Measurements from ENCODE around the gene SLMAP.

SLMAP gene

DNA sequence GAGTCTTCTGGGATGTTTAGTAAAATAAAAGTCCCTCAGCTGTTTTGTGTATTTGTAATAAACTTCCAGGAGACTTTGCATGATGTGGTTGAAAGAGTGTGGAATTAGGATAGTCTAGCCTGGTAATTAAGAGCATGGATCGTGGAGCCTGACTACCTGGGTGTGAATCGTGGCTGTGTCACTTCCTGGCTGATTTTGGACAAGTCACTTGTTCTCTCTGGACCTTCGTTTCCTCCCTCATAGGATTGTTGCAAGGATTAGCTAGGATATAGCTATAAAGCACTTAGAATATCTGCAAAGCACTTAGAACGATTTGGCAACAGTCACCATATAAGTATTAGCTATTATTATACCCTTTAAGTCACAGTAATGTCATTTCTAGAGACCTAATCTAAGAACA, 40.2 kb downstream of the SLMAP start:
- Histone ChIP-seq H3K9me3 (ENCODE audit: insufficient read depth, low read length) (no peaks in the 10 kb centered on the region), H3K9me2 (replicated peaks; ENCODE audit: insufficient read depth, low read length) (no peaks in the 10 kb centered on the region), H3K36me3 (ENCODE audit: low read length) (0 out of 2 replicates have a peak, but pooled peaks cover 2% of the 10 kb centered on the region), H3K79me2 (ENCODE audit: insufficient read depth, low read length) (peaks cover 91% of the 10 kb centered on the region), H3K4me3 (ENCODE audit: insufficient read depth, low read length, poor library complexity, severe bottlenecking) (no peak overlapping the region), H2AFZ (ENCODE audit: low read depth, low read length, severe bottlenecking) (no peak overlapping the region), H3F3A (ENCODE audit: insufficient read depth) (peaks cover 4% of the 10 kb centered on the region; the same call in 1 of the 2 replicates), H3K27me3 (ENCODE audit: low read length) (no peaks in the 10 kb centered on the region), H3K9ac (ENCODE audit: low read length) (no peak overlapping the region), H3K4me2 (ENCODE audit: low read depth, low read length, poor library complexity, severe bottlenecking) (no peak overlapping the region), H3K27ac (ENCODE audit: low read depth, low read length) (no peak overlapping the region), H4K20me1 (ENCODE audit: low read depth, low read length) (no peaks in the 10 kb centered on the region; the same call in 1 of the 2 replicates)
- TF ChIP-seq, protein P1, sequence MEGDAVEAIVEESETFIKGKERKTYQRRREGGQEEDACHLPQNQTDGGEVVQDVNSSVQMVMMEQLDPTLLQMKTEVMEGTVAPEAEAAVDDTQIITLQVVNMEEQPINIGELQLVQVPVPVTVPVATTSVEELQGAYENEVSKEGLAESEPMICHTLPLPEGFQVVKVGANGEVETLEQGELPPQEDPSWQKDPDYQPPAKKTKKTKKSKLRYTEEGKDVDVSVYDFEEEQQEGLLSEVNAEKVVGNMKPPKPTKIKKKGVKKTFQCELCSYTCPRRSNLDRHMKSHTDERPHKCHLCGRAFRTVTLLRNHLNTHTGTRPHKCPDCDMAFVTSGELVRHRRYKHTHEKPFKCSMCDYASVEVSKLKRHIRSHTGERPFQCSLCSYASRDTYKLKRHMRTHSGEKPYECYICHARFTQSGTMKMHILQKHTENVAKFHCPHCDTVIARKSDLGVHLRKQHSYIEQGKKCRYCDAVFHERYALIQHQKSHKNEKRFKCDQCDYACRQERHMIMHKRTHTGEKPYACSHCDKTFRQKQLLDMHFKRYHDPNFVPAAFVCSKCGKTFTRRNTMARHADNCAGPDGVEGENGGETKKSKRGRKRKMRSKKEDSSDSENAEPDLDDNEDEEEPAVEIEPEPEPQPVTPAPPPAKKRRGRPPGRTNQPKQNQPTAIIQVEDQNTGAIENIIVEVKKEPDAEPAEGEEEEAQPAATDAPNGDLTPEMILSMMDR (IDR thresholded peaks at IDR 0.05; ENCODE audit: insufficient read depth, low read length, poor library complexity, severe bottlenecking): no peak
- no peak for TF ChIP-seq EZH2phosphoT487 (conservative IDR thresholded peaks at IDR 0.05; ENCODE audit: low read length)

DNA sequence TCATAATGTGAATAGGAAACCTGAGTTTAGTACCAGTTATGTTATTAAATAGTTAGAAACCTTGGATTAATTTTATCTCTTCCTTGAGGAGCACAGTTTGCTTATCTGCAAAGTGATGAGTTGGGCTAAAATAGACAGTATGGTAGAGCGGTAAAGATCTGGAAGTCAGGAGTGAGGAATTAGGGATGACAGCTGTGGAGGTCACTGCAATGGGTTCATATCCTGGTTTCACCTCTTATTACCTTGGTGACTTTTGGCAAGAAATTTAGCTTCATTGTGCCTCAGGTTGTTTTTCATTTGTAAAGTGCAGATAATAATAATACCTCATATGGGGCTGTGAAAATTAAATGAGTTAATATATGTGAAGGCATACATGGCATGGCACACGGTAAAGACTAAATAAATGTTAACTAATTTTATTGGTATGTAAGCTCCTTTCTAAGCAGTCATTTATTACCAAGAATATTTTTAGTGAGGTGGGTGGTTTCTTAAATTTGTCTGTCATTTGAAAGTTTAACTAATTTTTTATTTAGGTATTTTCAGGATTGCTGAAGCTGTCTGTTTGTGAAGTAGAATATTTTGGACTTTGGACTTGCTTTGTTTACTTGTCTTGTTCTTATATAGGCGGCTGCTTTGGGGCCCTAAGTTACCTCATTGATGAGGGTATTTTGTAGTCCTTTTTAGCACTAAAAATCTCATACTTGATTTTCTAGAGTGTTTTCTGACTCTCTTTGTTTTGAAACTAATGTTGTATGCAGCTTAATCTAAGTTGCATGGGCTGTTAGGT, 41.8 kb downstream of the SLMAP start:
- Histone ChIP-seq H3K79me2 (ENCODE audit: insufficient read depth, low read length) (peaks cover 80% of the 10 kb centered on the region), H3K4me2 (ENCODE audit: low read depth, low read length, poor library complexity, severe bottlenecking) (no peak overlapping the region), H4K20me1 (ENCODE audit: low read depth, low read length) (no peaks in the 10 kb centered on the region; the same call in 1 of the 2 replicates), H3K27me3 (ENCODE audit: low read length) (no peaks in the 10 kb centered on the region), H3K9ac (ENCODE audit: low read length) (no peak overlapping the region), H3K27ac (ENCODE audit: low read depth, low read length) (no peak overlapping the region), H3K36me3 (ENCODE audit: low read length) (no peaks in the 10 kb centered on the region), H3K9me2 (replicated peaks; ENCODE audit: insufficient read depth, low read length) (no peaks in the 10 kb centered on the region), H3K9me3 (ENCODE audit: insufficient read depth, low read length) (no peaks in the 10 kb centered on the region), H3F3A (ENCODE audit: insufficient read depth) (peaks cover 4% of the 10 kb centered on the region; the same call in 1 of the 2 replicates), H3K4me3 (ENCODE audit: insufficient read depth, low read length, poor library complexity, severe bottlenecking) (no peak overlapping the region), H2AFZ (ENCODE audit: low read depth, low read length, severe bottlenecking) (no peak overlapping the region)
- TF ChIP-seq EZH2phosphoT487 (conservative IDR thresholded peaks at IDR 0.05; ENCODE audit: low read length): no peak
- TF ChIP-seq, protein P1 (IDR thresholded peaks at IDR 0.05; ENCODE audit: insufficient read depth, low read length, poor library complexity, severe bottlenecking): no peak

DNA sequence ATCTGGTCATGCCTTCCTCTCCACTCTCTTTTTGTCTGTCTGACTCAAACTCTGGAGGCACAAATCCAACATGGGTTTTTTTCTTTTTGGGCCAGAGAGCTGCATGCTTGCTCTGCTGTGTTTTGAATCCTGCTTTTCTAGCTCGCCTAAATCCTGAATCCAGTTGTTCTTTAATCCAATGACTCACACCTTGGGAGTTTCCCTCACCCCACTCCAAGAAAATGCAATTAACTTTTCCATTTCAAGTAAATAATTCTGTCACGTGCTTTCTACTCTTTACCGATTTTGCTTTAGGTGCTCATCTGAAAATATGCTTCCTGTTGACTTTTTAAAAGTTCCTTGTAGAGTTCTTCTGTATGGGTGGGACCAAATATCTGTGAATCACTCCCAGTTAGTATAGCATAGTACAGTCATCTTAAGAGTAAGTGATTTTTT, 47.6 kb downstream of the SLMAP start:
- H3K36me3 ChIP-seq (ENCODE audit: low read length): no peaks in the 10 kb centered on the region
- no peak overlapping the region for H3K27ac ChIP-seq (ENCODE audit: low read depth, low read length)
- H3K9me3 ChIP-seq (ENCODE audit: insufficient read depth, low read length): no peaks in the 10 kb centered on the region
- H2AFZ ChIP-seq (ENCODE audit: low read depth, low read length, severe bottlenecking): no peak overlapping the region
- H3K4me3 ChIP-seq (ENCODE audit: insufficient read depth, low read length, poor library complexity, severe bottlenecking): no peak overlapping the region
- H3K9ac ChIP-seq (ENCODE audit: low read length): no peak overlapping the region
- no peak for TF ChIP-seq EZH2phosphoT487 (conservative IDR thresholded peaks at IDR 0.05; ENCODE audit: low read length)
- TF ChIP-seq, protein P1 (IDR thresholded peaks at IDR 0.05; ENCODE audit: insufficient read depth, low read length, poor library complexity, severe bottlenecking): no peak
- H3K79me2 ChIP-seq (ENCODE audit: insufficient read depth, low read length): peaks cover 76% of the 10 kb centered on the region
- H3K9me2 ChIP-seq (replicated peaks; ENCODE audit: insufficient read depth, low read length): no peaks in the 10 kb centered on the region
- H3F3A ChIP-seq (ENCODE audit: insufficient read depth): 0 out of 2 replicates have a peak, but pooled peaks cover 5% of the 10 kb centered on the region
- no peaks in the 10 kb centered on the region for H3K27me3 ChIP-seq (ENCODE audit: low read length)
- peaks cover 2% of the 10 kb centered on the region; the same call in 1 of the 2 replicates for H4K20me1 ChIP-seq (ENCODE audit: low read depth, low read length)
- no peak overlapping the region for H3K4me2 ChIP-seq (ENCODE audit: low read depth, low read length, poor library complexity, severe bottlenecking)
